GF-D8 (cell line): ENCODE measurements around the gene MCUB.
"Not testable (repeated sequence)": the region's sequence is repeated elsewhere in the genome, so short reads cannot be mapped to it uniquely, and the experiment has no call there.

Experiments
- DNase-seq: peaks from one replicate; lab custom pipeline; 2025; lab: John Stamatoyannopoulos, UW

MCUB gene

DNA sequence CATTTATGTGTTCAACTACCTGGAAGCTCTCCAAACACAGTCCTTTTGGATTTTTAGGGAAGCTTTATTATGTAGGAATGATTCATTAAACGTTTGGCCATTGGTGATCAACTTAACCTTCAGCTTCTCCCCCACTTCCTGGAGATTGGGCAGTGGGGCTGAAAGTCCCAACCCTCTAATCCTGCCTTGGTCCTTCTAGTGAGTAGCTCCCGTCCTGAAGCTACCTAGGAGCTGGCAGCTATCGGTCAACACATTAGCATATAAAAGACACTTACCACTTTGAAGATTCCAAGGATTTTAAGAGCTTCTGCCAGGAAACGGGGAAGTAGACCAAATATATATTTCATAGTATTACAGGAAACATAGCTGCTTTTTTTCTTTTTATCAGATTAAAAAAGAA, 69.7 kb downstream of the MCUB start:
- no peak for DNase-seq

DNA sequence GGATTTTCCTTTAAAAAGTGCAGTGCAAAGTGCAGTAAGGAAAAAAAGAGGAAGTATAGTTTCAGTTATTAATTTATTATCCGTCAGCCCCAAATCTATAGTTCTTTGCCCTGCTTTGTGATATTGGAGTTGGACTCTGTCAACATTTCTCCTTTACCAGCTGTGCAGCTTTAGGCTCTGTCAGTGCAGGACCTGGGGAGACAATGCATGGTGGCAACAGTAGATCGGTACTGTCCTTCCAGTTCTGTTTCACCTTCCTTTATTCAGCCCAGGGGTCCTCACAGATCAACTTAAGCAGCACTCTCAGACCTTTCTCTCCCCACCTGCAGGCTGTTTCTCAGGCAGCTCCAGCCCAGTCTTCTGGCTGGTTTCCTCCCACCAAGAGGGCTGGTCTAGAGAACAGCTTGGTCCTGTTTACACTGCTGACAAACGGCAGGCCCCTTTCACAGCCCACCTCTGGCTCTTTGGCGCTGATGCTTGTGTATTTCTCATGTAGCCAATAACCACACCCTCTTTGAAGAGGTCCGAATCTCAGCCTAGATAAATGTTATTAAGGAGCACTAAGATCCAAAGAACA, 71.6 kb downstream of the MCUB start:
- DNase-seq, result no peak

DNA sequence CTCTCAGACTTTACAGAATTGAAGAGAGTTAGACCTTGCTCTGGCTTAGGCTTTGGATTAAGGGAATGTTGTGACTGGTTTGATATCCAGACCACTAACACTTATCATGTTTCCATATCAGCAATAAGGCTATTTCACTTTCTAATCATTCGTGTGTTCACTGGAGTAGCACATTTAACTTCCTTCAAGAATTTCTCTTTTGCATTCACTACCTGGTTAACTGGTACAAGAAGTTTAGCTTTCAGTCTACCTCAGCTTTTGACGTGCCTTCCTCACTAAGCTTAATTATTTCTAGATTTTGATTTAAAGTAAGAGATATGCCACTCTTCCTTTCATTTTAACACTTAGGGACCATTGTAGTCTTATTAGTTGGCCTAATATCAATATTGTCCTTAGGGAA, 80.6 kb downstream of the MCUB start:
- DNase-seq, result no peak

DNA sequence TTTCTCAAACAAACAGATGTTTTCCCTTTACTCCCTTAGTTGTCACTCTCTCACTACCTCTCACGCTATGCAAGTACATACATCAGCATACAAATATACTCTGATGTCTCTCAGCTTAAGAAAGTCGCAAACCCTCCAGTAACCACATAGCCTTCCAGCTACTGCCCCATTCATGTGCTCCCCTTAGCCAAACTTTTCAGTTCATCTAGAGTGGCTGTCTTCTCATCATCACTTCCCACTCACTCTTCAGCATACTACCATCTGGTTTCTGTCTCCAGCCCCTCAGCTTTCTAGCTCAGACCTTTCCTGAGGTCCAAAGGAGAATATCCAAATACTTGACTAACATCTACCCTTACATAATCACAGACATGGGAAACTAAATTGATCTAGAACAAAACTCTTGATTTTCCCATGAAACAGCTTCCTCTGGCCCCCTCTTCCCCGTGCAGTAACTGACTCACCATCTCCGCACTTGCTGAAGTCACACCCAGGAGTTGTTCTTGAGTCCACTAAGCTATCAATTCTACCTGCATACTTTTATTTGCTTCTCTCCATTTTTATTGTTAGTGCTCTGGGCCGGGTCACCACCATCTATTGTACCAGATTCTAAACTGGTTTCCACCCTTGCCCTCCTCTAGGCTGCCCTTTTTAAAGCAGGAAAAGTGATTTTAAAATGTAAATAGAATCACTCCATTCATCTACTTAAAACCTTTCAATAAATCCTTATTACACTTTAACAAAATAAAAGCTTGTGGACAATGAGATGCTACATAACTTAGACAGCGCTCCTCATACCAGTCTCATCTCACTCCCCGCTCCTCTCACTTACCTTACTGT, 86.0 kb downstream of the MCUB start:
- no peak for DNase-seq

DNA sequence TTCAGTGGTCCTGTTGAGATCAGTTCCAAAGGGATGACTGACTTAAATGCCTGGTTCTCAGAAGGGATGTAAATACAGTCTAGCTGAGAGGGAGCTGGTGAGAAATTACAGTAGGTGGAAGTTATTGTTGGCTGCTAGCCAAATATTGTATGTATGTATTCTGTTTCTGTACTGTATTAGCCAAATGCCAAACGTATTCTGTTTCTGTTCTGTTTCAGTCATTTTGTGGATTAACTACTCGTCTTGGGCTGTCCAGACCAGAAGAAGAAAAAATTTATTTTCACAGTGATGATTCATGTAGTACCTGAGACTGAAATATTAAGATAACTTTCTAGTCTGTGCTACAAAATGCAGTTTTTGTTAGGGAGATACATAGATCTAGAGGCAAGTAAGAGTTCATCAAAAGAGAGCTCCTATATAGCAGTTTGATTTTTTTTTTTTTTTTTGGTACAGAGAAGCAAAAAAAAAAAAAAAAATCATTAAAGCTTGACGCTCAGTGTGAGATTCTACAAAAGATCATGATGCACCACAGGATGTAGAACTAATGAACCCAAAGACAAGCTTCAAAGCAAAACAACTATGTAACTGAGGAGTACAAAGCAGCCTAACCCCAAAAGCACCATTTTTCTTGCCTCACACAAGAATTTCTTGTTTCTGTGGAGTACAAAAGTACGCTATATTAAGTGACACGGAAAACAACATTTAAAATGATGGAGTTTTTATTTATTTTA, 88.4 kb downstream of the MCUB start:
- DNase-seq, result no peak

DNA sequence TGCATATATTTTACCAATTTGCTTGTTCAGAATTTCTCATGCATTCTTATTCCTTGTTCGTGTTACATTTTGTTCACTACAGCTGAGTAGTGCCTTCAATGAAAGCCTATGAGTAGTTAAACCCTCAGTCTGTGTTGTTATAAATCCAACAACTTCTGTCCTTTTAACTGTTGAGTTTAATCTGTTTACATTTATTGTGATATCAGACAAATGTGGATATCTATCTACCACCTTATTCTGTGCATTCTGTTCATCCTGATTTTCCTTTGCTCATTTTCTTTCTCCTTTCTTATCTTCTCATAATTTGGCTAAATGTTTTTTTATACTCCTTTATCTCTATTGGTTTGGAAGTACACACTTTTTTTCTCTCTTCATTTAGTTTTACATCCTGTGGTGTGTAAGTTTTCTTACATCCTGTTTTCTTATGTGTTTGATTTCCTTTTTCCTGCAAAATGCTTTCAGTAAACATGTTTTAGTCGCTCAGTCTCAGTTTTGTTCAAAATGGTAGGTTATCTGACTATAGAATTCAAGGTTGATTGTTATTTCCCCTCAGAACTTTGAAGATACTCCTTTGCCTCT, 89.0 kb downstream of the MCUB start:
- no peak for DNase-seq

DNA sequence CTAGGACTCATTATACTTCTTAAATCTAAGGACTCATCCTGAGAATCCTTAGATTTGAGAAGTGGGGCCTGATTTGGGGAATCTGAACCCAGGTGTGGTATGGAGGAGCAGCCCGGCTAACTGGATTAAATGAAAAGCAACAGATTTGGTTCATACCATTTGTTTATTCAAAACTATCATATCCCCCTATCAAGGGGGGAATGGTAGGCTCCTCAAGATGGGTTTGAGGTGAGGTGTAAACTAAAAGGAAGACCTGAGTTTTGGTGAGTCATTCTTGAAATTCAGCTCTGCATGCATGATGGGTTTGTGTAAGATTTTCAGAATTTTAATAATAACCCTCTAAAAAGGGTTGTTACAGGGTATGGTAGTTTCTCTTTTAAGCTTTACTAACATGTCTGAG, 89.8 kb downstream of the MCUB start:
- no peak for DNase-seq

DNA sequence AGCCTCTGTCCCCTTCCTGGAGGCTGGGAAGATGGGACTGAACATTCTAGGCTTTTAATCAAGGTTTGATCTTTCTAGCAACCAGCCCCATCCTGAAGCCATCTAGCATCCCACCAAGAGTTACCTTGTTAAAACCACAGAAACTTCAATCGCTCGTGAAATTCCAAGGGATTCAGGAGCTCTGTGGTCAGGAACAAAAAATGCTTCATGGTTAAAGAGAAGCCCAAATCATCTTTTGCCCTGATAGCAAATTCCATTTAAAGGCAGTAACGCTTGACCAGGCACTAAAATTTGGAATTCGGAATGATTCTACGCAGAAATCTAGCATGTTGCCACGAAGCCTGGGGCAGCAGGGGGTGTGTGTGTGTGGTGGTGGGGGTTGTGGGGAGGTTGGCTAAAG, 95.3 kb downstream of the MCUB start:
- no peak for DNase-seq

DNA sequence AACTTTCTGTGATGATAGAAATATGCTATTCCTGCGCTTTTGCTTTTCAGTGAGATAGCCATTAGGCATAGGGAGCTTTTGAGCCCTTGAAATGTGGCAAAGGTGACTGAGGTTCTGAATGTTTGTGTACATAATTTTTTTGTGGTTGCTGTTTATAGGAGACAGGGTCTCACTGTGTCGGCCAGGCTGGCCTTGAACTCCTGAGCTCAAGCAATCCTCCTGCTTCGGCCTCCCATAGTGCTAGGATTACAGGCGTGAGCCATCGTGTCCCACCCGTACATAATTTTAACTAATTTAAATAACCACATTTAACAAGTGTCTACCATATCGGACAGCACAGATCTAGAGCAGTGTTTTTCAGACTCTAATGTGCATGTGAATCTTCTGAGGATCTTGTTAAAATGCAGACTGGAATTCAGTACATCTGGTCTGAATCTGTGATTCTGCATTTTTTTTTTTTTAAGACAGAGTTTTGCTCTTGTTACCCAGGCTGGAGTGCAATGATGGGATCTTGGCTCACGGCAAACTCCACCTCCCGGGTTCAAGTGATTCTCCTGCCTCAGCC, 97.9 kb downstream of the MCUB start:
- DNase-seq, result no peak

DNA sequence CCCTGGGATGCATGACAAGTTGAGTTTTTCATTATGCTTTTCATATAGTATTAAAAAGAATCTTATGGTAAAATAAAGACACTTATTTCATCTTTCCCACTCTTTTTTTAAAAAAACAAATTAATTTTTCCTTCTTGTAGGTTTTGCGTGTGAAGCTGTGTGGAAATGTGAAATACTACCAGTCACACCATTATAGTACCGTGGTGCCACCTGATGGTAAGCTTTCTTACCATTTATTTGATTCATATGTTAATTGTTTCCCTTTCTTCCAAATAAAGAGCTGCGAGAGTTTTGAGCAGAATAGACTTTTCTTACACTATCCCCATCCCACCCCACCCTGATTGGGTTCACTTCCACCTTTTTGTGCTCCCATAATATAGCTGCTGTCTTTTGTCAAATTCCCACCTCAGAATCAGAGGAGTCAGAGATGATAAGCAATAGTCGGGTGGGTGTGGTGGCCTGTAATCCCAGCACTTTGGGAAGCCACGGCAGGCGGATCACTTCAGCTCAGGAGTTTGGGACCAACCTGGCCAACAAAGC, 98.9 kb downstream of the MCUB start:
- no peak for DNase-seq

DNA sequence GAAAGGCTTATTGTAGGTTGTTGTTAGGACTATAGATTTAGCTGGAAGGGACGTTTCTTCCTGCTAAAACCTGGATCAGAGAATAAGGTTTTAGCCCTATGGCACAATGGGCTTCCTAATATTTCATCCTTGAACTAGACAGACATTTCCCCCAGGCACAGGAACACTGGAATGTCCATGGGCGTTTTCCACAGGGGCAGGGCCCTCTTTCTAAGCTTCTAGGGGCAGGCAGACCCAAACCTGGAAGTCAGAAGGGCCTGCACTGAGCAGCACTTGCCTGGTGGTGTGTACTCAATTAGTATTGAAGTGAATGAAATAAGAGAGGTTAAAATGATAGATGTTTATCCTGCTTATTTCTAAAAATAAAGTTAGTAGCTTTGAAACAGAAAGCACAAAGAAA, 102.1 kb downstream of the MCUB start:
- DNase-seq, result no peak

DNA sequence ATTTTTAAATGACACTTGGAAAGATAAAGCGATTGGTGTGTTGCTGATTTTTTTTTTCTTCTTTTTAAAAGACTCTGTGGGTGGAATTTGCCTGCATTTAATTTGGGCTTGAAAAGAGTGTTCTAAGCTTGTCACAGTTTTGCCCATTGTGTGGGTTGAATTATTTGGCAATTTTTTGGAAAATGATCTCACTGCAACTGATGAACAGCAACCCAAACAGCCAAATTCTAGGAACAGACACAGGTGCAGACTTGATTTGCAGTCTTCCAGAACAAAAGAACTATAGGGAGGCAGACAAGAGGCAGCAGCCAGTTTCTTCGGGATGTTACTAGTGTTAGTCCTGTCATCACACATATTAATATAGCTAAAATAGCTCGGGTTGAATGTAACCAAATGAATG, 102.7 kb downstream of the MCUB start:
- no peak for DNase-seq

DNA sequence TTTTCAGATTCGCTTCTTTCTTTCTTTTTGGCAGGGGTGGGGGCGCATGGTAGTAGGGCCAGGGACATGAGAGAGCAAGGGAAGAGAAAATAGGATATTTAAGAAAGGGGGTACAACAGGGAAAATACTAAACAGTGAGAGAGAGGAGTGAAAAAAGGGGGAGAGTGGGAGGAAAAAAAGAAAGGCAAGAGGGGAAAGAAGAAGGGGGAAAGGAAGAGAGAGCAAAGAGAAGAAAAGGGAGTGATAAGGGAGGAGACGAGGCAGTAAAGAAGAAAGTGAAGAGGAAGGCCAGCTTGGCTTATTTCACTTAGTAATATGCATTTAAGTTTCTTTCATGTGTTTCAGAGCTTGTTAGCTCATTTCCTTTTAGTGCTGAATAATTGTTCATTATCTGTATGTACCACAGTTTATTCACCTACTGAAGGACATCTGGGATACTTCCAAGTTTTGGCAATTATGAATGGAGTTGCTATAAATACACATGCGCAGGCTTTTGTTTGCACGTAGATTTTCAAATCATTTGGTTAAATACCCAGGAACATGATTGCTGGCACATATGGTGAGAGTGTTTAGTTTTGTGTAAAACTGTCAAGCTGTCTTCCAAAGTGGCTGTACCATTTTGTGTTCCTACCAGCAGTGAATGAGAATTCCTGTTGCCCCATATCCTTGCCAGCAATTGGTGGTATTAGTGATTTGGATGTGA, 105.9 kb downstream of the MCUB start:
- no peak for DNase-seq

DNA sequence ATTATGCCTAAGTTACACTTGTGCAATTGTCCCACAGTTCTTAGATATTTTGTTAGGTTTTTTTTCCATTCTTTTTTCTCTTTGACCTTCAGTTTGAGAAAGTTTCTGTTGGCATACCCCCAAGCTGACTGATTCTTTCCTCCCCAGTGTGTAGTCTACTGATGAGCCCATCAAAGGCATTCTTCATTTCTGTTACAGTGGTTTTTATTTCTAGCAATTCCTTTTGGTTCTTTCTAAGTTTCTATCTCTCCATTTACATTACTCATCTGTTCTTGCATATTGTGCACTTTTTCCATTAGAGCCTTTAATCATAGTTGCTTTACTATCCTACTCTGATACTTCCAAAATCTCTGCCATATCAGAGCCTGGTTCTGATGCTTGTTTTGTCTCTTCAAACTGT, 111.3 kb downstream of the MCUB start:
- DNase-seq, result no peak

DNA sequence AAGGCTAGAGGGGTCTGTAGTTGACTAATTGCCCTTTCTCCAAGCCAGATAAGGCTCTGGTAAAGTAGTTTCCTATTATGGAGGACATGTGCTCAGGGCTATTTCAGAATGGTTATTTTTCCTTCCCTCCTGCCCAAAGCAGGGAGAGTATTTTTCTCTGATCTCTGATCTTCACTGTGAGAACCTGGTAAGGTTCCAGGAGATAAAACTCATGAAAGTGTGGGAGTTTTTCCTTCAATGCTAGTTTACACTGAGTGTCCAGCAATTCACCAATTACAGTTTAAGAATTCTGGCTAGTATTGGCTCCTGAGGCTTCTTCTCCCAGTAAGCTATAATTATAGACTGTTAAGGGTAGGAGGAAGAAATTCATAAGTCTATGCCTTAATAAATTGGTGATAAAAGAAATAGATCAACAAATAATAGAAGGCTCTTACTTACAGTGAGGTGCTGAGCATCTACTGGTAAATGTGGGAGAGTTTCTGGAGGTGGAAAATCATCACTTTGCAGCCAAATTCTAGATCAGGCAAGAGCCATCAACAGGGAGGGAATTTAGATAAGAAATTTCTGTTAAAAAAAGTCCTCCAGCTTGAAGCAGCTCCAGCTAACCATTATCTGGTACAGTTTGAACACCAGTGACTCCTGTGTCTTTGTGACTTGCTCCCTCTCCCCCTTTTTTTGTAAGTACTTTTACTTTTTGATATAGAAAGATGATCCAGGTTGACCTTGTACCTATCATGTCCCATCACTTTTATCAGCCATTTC, 112.3 kb downstream of the MCUB start:
- DNase-seq, result no peak

DNA sequence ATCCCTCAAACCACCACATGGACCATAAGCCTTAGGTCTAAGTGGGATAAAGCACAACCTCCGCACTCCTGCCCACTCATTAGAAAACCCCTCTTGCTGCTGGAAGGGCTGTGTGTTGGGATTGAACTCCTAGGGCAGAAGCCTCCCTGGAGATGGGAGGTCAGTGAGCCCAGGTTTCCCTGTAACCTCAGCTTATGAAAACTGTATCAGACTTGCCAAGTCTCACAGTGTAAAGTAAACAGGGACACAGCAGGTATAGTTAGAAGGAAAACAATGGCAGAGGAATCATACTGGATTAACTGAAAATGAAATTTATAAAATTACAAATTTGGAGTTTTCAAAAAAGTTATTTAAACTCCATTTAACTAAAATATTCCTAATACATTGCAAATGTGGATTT, 113.3 kb downstream of the MCUB start:
- DNase-seq, result no peak

DNA sequence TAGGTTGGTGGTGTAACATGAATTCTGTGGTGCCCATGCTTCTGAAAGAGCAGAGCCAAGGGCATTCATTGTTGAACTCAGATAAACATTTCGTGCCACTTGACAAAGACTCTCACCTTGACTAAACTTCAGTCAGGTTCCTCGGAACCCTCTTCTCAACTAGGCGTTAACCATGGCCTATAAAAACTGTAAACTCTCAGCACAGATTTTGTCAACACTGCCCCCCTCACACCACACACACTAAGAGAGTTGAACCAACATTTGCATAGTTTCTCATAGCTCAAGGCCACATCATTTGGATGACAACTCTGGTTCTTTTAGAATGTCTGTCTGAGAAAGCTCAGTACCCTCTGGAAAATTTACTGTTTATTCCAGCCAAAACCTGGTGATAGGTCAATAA, 115.1 kb downstream of the MCUB start:
- DNase-seq, result no peak

DNA sequence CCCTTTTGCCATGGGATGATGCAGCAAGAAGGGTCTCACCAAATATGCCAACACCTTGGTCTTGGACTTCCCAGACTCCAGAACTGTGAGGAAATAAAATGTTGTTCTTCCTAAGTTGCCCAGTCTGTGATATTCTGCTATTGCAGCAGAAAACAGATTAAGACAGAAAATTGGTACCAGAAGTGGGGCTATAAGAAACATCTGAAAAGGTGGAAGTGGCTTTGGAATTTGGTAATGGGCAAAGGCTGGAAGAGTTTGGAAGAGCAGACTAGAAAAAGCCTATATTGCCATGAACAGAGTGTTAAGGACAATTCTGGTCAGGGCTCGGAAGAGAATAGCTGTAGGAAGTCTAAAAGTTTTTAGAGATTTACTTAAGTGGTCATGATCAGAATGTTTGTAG, 115.8 kb downstream of the MCUB start:
- no peak for DNase-seq

DNA sequence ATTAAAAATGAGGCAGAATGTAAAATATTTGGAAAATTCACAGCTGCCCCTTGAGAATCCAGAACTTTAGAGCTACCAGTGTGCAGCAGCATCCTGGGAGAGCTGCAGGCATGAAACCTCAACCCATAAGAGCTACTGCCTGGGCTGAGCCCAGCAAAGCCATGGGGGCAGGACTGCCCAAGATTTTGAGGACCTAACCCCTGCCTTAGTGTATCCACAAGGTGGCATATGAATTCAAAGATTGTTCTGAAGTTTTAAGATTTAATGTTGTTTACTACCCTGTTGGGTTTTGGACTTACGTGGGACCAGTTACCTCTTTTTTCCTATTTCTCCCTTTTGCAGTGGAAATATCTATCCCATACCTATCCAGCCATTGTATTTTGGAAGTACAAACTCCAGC, 116.8 kb downstream of the MCUB start:
- peak; percentile 5 for DNase-seq

DNA sequence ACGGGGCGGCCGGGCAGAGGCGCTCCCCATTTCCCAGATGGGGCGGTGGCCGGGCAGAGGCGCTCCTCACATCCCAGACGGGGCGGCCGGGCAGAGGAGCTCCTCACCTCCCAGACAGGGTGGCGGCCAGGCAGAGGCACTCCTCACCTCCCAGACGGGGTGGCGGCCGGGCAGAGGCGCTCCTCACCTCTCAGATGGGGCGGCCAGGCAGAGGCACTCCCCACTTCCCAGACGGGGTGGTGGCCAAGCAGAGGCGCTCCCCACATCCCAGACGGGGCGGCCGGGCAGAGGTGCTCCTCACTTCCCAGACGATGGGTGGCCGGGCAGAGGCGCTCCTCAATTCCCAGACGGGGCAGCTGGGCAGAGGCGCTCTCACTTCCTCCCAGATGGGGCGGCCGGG, 118.4 kb downstream of the MCUB start:
- DNase-seq, result not testable (repeated sequence)

DNA sequence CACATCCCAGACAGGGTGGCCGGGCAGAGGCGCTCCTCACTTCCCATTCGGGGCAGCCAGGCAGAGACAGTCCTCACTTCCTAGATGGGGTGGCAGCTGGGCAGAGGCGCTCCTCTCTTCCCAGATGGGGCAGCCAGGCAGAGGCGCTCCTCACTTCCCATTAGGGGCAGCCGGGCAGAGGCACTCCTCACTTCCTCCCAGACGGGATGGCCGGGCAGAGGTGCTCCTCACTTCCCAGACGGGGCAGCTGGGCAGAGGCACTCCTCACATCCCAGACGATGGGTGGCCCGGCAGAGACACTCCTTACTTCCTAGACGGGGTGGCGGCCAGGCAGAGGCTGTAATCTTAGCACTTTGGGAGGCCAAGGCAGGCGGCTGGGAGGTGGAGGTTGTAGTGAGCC, 118.9 kb downstream of the MCUB start:
- not testable (repeated sequence) for DNase-seq
